Lower lobe of right lung (tissue), 2 donors: ENCODE results near the gene ASH1L. TPM values are rescaled to one million over a fixed set of nuclear protein-coding genes. Genes with fewer than 3 reads are reported as not detected.

Experiments
- ATAC-seq, 2 donors: fragments of 200-7000 bp; cut with Tn5 transposase; one replicate each; pipeline ENCODE4 v1.9.1; 2020 to 2022; ENCODE audit warnings: mild to moderate bottlenecking in 2 of 2, moderate library complexity in 2 of 2
- DNase-seq: peaks from one replicate; pipeline ENCODE4 v3.0.0-alpha.2; 2020
- H3K27ac ChIP-seq: fragments of 200-600 bp; one replicate; pipeline ENCODE4 v1.8.0; 2022
- H3K27me3 ChIP-seq: fragments of 200-600 bp; one replicate; pipeline ENCODE4 v1.8.0; 2022; ENCODE audit warnings: low read depth
- H3K36me3 ChIP-seq: fragments of 200-600 bp; one replicate; pipeline ENCODE4 v1.8.0; 2022; ENCODE audit warnings: mild to moderate bottlenecking
- H3K4me1 ChIP-seq: fragments of 200-600 bp; one replicate; pipeline ENCODE4 v1.8.0; 2022
- H3K4me3 ChIP-seq: fragments of 200-600 bp; one replicate; pipeline ENCODE4 v1.8.0; 2022; ENCODE audit warnings: mild to moderate bottlenecking
- H3K9me3 ChIP-seq: fragments of 200-600 bp; one replicate; pipeline ENCODE4 v1.8.0; 2022
- intact Hi-C: fragments of 100-400 bp; cut with DNase I; formaldehyde crosslinking; loops from one replicate; pipeline ENCODE4 v1.11.0; 2022
- total RNA-seq: library from RNA; stranded (reverse); fragmentation: NEBNext Ultra II Directional; extraction: Animal tissue kit (Norgen Biotek cat#: 25700); gene quantifications from one replicate; pipeline ENCODE4 v1.2.1, GENCODE V29; 2021
- TF ChIP-seq, protein P1 (sequence below): fragments of 200-600 bp; IDR thresholded peaks from one replicate; pipeline ENCODE4 v1.8.0; 2022; ENCODE audit warnings: antibody characterized with exemption, mild to moderate bottlenecking
- donor health status: DM: no; HTN: yes; CAD: no; lungs with severe emphysema.

ASH1L gene
- total RNA-seq, 1 donor from 2014 or later = 59.8 TPM

DNA sequence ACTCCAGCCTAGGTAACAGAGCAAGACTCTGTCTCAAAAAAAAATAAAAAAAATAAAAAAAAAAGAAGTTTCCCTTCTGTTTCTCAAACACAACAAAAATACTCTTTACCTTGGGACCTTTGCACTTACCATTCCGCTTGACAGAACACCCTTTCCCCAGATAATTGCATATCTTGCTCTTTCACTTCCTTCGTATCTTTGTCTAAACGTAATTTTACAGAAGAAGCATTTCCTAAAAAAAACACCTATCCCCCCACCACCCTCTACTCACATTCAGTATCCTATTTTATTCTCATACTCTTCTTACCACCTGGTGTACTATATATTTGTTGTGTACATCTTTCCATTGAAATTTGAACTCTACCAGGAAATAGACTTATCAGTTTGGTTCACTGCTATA lies 32.7 kb downstream of the ASH1L start:
- no peak overlapping the region for H3K27ac ChIP-seq
- TF ChIP-seq, protein P1, sequence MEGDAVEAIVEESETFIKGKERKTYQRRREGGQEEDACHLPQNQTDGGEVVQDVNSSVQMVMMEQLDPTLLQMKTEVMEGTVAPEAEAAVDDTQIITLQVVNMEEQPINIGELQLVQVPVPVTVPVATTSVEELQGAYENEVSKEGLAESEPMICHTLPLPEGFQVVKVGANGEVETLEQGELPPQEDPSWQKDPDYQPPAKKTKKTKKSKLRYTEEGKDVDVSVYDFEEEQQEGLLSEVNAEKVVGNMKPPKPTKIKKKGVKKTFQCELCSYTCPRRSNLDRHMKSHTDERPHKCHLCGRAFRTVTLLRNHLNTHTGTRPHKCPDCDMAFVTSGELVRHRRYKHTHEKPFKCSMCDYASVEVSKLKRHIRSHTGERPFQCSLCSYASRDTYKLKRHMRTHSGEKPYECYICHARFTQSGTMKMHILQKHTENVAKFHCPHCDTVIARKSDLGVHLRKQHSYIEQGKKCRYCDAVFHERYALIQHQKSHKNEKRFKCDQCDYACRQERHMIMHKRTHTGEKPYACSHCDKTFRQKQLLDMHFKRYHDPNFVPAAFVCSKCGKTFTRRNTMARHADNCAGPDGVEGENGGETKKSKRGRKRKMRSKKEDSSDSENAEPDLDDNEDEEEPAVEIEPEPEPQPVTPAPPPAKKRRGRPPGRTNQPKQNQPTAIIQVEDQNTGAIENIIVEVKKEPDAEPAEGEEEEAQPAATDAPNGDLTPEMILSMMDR = no peak
- intact Hi-C loops = no loop called here

DNA sequence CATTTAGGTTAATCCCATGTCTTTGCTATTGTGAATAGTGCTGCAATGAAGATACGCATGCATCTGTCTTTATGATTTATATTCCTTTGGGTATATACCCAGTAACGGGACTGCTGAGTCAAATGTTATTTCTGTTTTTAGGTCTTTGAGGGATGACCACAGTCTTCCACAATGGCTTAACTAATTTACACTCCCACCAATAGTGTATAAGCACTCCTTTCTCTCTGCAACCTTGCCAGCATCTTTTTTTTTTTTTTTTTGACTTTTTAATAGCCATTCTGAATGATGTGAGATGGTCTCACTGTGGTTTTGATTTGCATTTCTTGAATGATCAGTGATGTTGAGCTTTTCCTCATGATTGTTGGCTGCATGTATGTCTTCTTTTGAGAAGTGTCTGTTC lies 33.5 kb downstream of the ASH1L start:
- no peak overlapping the region for H3K4me3 ChIP-seq
- peaks cover 5% of the 10 kb centered on the region for H3K36me3 ChIP-seq
- H3K9me3 ChIP-seq = no peaks in the 10 kb centered on the region
- DNase-seq = no peak
- H3K27ac ChIP-seq = no peak overlapping the region
- intact Hi-C loops = no loop called here
- peaks cover 30% of the 10 kb centered on the region for H3K4me1 ChIP-seq
- TF ChIP-seq, protein P1 = no peak
- H3K27me3 ChIP-seq = no peaks in the 10 kb centered on the region
- no peak for ATAC-seq

More for the DNA sequence above, 32.7 kb downstream of the ASH1L start:
- DNase-seq (no peak), ATAC-seq (no peak)
- Histone ChIP-seq H3K27me3 (no peaks in the 10 kb centered on the region), H3K4me1 (peaks cover 30% of the 10 kb centered on the region), H3K36me3 (peaks cover 5% of the 10 kb centered on the region), H3K4me3 (no peak overlapping the region), H3K9me3 (no peaks in the 10 kb centered on the region)

DNA sequence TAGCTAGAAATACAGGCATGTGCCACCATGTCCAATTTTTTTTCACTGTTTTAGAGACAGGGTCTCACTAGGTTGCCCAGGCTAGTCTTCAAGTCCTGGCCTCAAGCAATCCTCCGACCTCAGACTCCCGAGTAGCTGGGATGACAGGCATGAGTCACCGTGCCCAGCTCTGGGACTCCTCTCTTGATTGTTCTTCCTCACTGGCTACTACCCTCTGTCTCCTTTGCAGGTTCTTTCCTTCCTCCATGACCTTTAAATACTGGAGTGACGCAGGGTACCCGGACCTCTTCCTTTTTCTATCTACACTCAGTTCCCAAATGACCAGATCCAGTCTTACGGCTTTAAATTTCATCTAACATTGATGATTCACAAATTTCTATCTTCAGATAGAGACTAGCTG lies 34.9 kb downstream of the ASH1L start:
- no peak overlapping the region for H3K27ac ChIP-seq
- H3K27me3 ChIP-seq = no peaks in the 10 kb centered on the region
- DNase-seq = no peak
- no peak overlapping the region for H3K4me3 ChIP-seq
- TF ChIP-seq, protein P1 = no peak
- no peaks in the 10 kb centered on the region for H3K36me3 ChIP-seq
- no peaks in the 10 kb centered on the region for H3K9me3 ChIP-seq
- peaks cover 40% of the 10 kb centered on the region for H3K4me1 ChIP-seq
- intact Hi-C loops = no loop called here
- ATAC-seq = peak; percentile 52 to 63

DNA sequence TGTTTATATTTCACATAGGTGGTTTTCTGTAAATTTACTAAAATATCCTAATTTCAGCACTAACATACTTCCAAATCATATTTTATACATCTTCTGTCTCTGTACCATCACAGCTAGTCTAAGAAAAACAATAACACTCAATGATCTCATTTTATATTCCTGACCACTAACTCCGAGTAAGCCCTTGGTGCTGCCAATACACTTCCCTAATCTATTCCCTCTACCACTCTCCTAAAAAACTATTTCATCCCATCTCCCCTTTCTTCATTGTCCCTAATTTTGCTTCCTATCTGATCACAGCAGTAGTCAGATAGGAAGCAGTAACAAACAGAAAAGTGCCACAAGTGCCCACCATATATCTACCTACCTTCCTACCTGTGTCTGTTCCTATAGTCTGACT lies 36.2 kb downstream of the ASH1L start:
- TF ChIP-seq, protein P1 = no peak
- no peak for ATAC-seq
- Histone ChIP-seq H3K27ac (no peak overlapping the region), H3K4me1 (peaks cover 34% of the 10 kb centered on the region), H3K27me3 (no peaks in the 10 kb centered on the region), H3K36me3 (peaks cover under 1% of the 10 kb centered on the region), H3K9me3 (no peaks in the 10 kb centered on the region), H3K4me3 (no peak overlapping the region)
- intact Hi-C loops = no loop called here
- no peak for DNase-seq

DNA sequence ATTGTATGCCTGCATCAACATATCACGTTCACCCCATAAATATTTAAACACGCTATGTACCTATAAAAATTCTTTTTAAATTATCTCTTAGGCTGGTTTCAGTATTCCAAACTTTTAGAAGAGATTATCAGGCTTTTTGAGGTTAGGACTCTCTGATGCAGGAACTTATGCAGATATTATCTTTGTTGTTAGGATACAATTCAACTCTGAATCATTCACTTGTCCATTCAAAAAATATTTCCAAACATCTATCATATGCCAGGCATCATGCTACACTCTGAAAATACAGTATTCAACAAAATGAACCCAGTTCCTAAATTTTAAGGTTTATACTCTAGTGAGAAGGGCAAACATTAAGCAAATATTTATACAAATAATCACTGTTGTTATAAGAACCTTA lies 40.5 kb downstream of the ASH1L start:
- TF ChIP-seq, protein P1 = no peak
- peaks cover 14% of the 10 kb centered on the region for H3K4me1 ChIP-seq
- H3K36me3 ChIP-seq = peaks cover 29% of the 10 kb centered on the region

DNA sequence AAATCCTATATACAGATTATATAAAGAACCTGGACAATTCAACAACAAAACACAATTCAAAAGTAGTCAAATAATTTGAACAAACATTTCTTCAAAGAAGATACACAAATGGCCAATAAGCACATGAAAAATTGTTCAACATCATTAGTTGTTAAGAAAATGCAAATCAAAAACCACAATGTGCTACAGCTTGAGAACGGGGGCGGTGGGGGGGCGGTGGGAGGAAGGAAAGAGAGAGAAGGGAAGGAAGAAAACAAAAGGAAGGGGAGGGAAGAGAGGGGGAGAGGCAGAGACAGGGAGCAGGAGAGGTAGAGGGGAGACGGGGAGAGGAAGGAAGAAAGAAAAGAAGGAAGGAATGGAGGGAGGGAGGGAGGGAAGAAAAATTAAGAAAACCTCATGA lies 44.1 kb downstream of the ASH1L start:
- intact Hi-C loops = no loop called here
- no peaks in the 10 kb centered on the region for H3K9me3 ChIP-seq
- H3K27me3 ChIP-seq = no peaks in the 10 kb centered on the region
- TF ChIP-seq, protein P1 = no peak
- ATAC-seq (no peak), DNase-seq (no peak)
- no peak overlapping the region for H3K27ac ChIP-seq
- H3K4me1 ChIP-seq = peaks cover 7% of the 10 kb centered on the region
- H3K36me3 ChIP-seq = peaks cover 37% of the 10 kb centered on the region
- H3K4me3 ChIP-seq = no peak overlapping the region

More for the DNA sequence above, 40.5 kb downstream of the ASH1L start:
- intact Hi-C loops = no loop called here
- Histone ChIP-seq H3K4me3 (no peak overlapping the region), H3K27ac (no peak overlapping the region), H3K9me3 (no peaks in the 10 kb centered on the region), H3K27me3 (no peaks in the 10 kb centered on the region)
- DNase-seq (no peak), ATAC-seq (no peak)
